Natural killer cell (primary cell): ENCODE measurements around the gene RHOF. TPM values are rescaled to one million over a fixed set of nuclear protein-coding genes. Genes with fewer than 3 reads are reported as not detected.

Source experiments
- ATAC-seq, 3 donors: fragments of 150-1000 bp in 2 of 3; fragments of 200-7000 bp in 1 of 3; cut with Tn5 transposase; 1 replicate in 1 of 3; 2 replicates in 2 of 3; pipeline ENCODE4 v1.10.0; 2021; ENCODE audit warnings: mild to moderate bottlenecking in 2 of 3, moderate library complexity in 2 of 3
- DNase-seq, 2 donors: peaks; one replicate each; pipeline versions ENCODE4 v3.0.0 to v3.0.0-alpha.2; 2013 to 2021; ENCODE audit warnings: mixed read lengths in 1 of 2
- H3K27ac ChIP-seq: one replicate; pipeline ENCODE4 v1.5.1; 2013; ENCODE audit warnings: mild to moderate bottlenecking, low read length
- H3K27me3 ChIP-seq: one replicate; pipeline ENCODE4 v1.6.1; 2013; ENCODE audit warnings: low read length; ENCODE audit not compliant: control insufficient read depth, insufficient read depth
- H3K36me3 ChIP-seq: one replicate; pipeline ENCODE4 v1.6.1; 2013; ENCODE audit warnings: low read length; ENCODE audit not compliant: control insufficient read depth, insufficient read depth
- H3K4me1 ChIP-seq: one replicate; pipeline ENCODE4 v1.6.1; 2013; ENCODE audit warnings: low read length; ENCODE audit not compliant: control insufficient read depth, insufficient read depth
- H3K4me3 ChIP-seq: one replicate; pipeline ENCODE4 v1.5.1; 2013; ENCODE audit warnings: low read length
- H3K9me3 ChIP-seq: one replicate; pipeline ENCODE4 v1.6.1; 2013; ENCODE audit warnings: low read length; ENCODE audit not compliant: control insufficient read depth, insufficient read depth
- H3K27ac Mint-ChIP-seq, 2 donors: one replicate each; pipeline ENCODE4 v1.8.0; 2022; ENCODE audit warnings: mild to moderate bottlenecking in 2 of 2, mixed read lengths in 2 of 2, moderate library complexity in 1 of 2
- H3K27me3 Mint-ChIP-seq, 2 donors: one replicate each; pipeline ENCODE4 v1.8.0; 2022; ENCODE audit warnings: low read depth in 2 of 2, mixed read lengths in 2 of 2
- H3K36me3 Mint-ChIP-seq: one replicate; pipeline ENCODE4 v1.8.0; 2022; ENCODE audit warnings: mixed read lengths
- H3K4me1 Mint-ChIP-seq, 2 donors: one replicate each; pipeline ENCODE4 v1.8.0; 2022; ENCODE audit warnings: mixed read lengths in 2 of 2
- H3K4me3 Mint-ChIP-seq: one replicate; pipeline ENCODE4 v1.8.0; 2022; ENCODE audit warnings: mild to moderate bottlenecking, moderate library complexity, mixed read lengths
- H3K9me3 Mint-ChIP-seq, 2 donors: one replicate each; pipeline ENCODE4 v1.8.0; 2022; ENCODE audit warnings: mixed read lengths in 2 of 2
- CTCF ChIP-seq: fragments of 200-600 bp; IDR thresholded peaks from one replicate; pipeline ENCODE4 v1.8.0; 2022; ENCODE audit warnings: antibody characterized with exemption
- WGBS: methylation state at CpG from one replicate; pipeline ENCODE4 v1.1.7; 2013; ENCODE audit warnings: missing lambda C conversion rate; ENCODE audit not compliant: insufficient coverage; 5-methylcytosine and 5-hydroxymethylcytosine counted together
- intact Hi-C: fragments of 100-400 bp; cut with micrococcal nuclease; formaldehyde crosslinking; loops from one replicate; pipeline ENCODE4 v1.14.2; 2022
- total RNA-seq, 4 donors: library from RNA; stranded (reverse); fragments of 120-200 nt in 1 of 4; gene quantifications; one replicate each; pipeline versions ENCODE4 v1.2.3 to v1.2.4, GENCODE V29; 2013 to 2022

The RHOF gene
- total RNA-seq, 3 donors from 2014 or later (not counting 1 experiment from before 2014, with no cell fraction given): 146 to 201 (median 177) TPM

- TF ChIP-seq CTCF: no peak
- H3K36me3 Mint-ChIP-seq: no peaks in the 10 kb centered on the region
- no peak overlapping the region for H3K4me3 ChIP-seq
- H3K9me3 ChIP-seq: no peaks in the 10 kb centered on the region
- H3K4me3 Mint-ChIP-seq: peak overlapping the region; percentile 95
- intact Hi-C loops: loop anchor here (2.0 to 5.0 kb wide), 3 partner anchors 15 to 230 kb away; partner anchors contain the start of gene ORAI1
- no peaks in the 10 kb centered on the region for H3K27me3 ChIP-seq
- peak overlapping the region; percentile 98 for H3K27ac ChIP-seq
- WGBS: 42% methylated on average over 16 of the region's 17 CpGs
- H3K36me3 ChIP-seq: peaks cover 14% of the 10 kb centered on the region
- ATAC-seq (no peak), DNase-seq (peak in 1 of 2 donors; percentile 81)
- peaks cover 100% of the 10 kb centered on the region for H3K4me1 ChIP-seq
- peaks cover 74 to 93% of the 10 kb centered on the region in 2 donors for H3K4me1 Mint-ChIP-seq
- H3K27ac Mint-ChIP-seq: peak overlapping the region; percentile 100
- H3K9me3 Mint-ChIP-seq: no peaks in the 10 kb centered on the region
- no peaks in the 10 kb centered on the region for H3K27me3 Mint-ChIP-seq
These were observed 6.1 kb downstream of the RHOF start for GRCh38 chr12:121787063-121788025.

- TF ChIP-seq CTCF: no peak
- Mint-ChIP-seq H3K4me3 (peak overlapping the region; percentile 82), H3K27ac (peak overlapping the region; percentile 100), H3K4me1 (peaks cover 74 to 93% of the 10 kb centered on the region in 2 donors), H3K27me3 (no peaks in the 10 kb centered on the region), H3K9me3 (no peaks in the 10 kb centered on the region), H3K36me3 (no peaks in the 10 kb centered on the region)
- 31% methylated on average over 6 of the region's 6 CpGs for WGBS
- DNase-seq (peak; percentile 49 to 71), ATAC-seq (no peak)
- no peaks in the 10 kb centered on the region for H3K9me3 ChIP-seq
- H3K27ac ChIP-seq: peak overlapping the region; percentile 98
- intact Hi-C loops: loop anchor here (5.0 kb wide), 2 partner anchors 159 to 229 kb away; partner anchors contain the start of gene ORAI1
- H3K4me3 ChIP-seq: no peak overlapping the region
- H3K36me3 ChIP-seq: peaks cover 15% of the 10 kb centered on the region
- peaks cover 100% of the 10 kb centered on the region for H3K4me1 ChIP-seq
- H3K27me3 ChIP-seq: no peaks in the 10 kb centered on the region
These were observed 7.1 kb downstream of the RHOF start for GRCh38 chr12:121786440-121786825.

- DNase-seq (peak in 1 of 2 donors; percentile 54), ATAC-seq (no peak)
- TF ChIP-seq CTCF: no peak
- peaks cover 92% of the 10 kb centered on the region for H3K4me1 ChIP-seq
- H3K9me3 ChIP-seq: no peaks in the 10 kb centered on the region
- Mint-ChIP-seq H3K27me3 (no peaks in the 10 kb centered on the region), H3K36me3 (no peaks in the 10 kb centered on the region), H3K27ac (peak overlapping the region; percentile 100), H3K4me1 (peaks cover 61 to 81% of the 10 kb centered on the region in 2 donors), H3K4me3 (peak overlapping the region; percentile 73), H3K9me3 (no peaks in the 10 kb centered on the region)
- H3K36me3 ChIP-seq: peaks cover 31% of the 10 kb centered on the region
- H3K27ac ChIP-seq: peak overlapping the region; percentile 98
- no peak overlapping the region for H3K4me3 ChIP-seq
- no peaks in the 10 kb centered on the region for H3K27me3 ChIP-seq
- intact Hi-C loops: no loop called here
- WGBS: 79% methylated on average over 2 of the region's 6 CpGs
These were observed 9.0 kb downstream of the RHOF start for GRCh38 chr12:121784460-121784859.
